ENCODE results near the gene CSF1R.

The CSF1R gene

GRCh38 chr5:150085950-150086715 is at the start of gene CSF1R:
TSS of gene CSF1R (minus strand) at chr5:150086554. CDS start at chr5:150086427, 127 bp downstream.
- no peak for DNase-seq

- no peak for DNase-seq
These were observed 49.4 kb upstream of the CSF1R start for GRCh38 chr5:150135557-150136304.

- no peak for DNase-seq
These were observed 47.8 kb upstream of the CSF1R start for GRCh38 chr5:150134198-150134588.

- DNase-seq = no peak
These were observed 47.3 kb upstream of the CSF1R start for GRCh38 chr5:150133581-150134197.

GRCh38 chr5:150132740-150133139 is 46.4 kb upstream of the CSF1R start:
- DNase-seq = no peak

GRCh38 chr5:150131978-150132694 is 45.8 kb upstream of the CSF1R start:
- DNase-seq = no peak

GRCh38 chr5:150131461-150131860 is 45.1 kb upstream of the CSF1R start:
- no peak for DNase-seq

GRCh38 chr5:150130493-150130922 is 44.2 kb upstream of the CSF1R start:
- DNase-seq = no peak

- DNase-seq = no peak
These were observed 43.6 kb upstream of the CSF1R start for GRCh38 chr5:150129813-150130492.

GRCh38 chr5:150129454-150129812 is 43.1 kb upstream of the CSF1R start:
- DNase-seq = no peak

GRCh38 chr5:150126921-150127265 is 40.5 kb upstream of the CSF1R start:
- DNase-seq = no peak

GRCh38 chr5:150126199-150126920 is 40.0 kb upstream of the CSF1R start:
- no peak for DNase-seq

- no peak for DNase-seq
These were observed 39.0 kb upstream of the CSF1R start for GRCh38 chr5:150125334-150125733.

- DNase-seq = no peak
These were observed 38.2 kb upstream of the CSF1R start for GRCh38 chr5:150124596-150124995.

GRCh38 chr5:150124111-150124557 is 37.8 kb upstream of the CSF1R start:
- no peak for DNase-seq

GRCh38 chr5:150123542-150123941 is 37.2 kb upstream of the CSF1R start:
- no peak for DNase-seq

- no peak for DNase-seq
These were observed 36.5 kb upstream of the CSF1R start for GRCh38 chr5:150122536-150123481.

- DNase-seq = no peak
These were observed 35.8 kb upstream of the CSF1R start for GRCh38 chr5:150122158-150122510.

- DNase-seq = no peak
These were observed 35.2 kb upstream of the CSF1R start for GRCh38 chr5:150121448-150122157.

Data from NCI-H187 (cell line).